ENCODE measurements around the gene MFSD12.

Gene MFSD12

DNA sequence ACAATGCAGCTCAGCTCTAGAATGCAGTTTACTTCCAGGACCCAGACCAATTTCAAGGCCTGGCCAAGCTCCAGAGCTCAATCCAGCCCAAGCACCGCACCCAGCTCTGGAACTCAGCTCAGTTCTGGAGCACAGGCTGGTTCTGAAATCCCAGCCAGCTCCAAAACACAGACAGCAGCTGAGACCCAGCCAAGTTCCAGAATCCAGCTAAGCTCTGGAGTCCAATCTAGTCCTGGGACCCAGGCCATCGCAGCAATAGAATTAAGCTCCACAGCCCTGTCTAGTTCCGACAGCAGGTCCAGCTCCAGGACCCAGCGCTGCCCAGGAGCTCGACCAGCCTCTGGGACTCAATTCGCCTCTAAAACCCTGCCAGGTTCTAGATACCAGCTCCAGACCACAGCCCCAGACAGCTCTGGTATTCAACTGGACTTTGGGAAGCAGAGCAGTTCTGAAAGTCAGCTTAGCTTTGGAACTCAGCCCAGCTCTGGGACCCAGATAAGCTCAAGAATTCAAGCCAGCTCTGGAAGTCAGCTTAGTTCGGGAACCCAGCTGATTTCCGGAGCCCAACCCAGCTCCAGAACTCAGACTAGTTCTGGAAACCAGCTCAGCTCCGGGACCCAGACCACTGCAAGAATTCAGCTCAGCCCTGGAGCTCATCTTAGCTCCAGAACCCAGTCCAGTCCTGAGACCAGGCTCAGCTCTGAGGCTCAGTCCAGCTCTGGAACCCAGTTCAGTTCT is 34.7 kb upstream of the MFSD12 start:
- TF ChIP-seq, protein P1, sequence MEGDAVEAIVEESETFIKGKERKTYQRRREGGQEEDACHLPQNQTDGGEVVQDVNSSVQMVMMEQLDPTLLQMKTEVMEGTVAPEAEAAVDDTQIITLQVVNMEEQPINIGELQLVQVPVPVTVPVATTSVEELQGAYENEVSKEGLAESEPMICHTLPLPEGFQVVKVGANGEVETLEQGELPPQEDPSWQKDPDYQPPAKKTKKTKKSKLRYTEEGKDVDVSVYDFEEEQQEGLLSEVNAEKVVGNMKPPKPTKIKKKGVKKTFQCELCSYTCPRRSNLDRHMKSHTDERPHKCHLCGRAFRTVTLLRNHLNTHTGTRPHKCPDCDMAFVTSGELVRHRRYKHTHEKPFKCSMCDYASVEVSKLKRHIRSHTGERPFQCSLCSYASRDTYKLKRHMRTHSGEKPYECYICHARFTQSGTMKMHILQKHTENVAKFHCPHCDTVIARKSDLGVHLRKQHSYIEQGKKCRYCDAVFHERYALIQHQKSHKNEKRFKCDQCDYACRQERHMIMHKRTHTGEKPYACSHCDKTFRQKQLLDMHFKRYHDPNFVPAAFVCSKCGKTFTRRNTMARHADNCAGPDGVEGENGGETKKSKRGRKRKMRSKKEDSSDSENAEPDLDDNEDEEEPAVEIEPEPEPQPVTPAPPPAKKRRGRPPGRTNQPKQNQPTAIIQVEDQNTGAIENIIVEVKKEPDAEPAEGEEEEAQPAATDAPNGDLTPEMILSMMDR (IDR thresholded peaks at IDR 0.05; ENCODE audit: low read depth, low read length): no peak
- H3K4me3 ChIP-seq (ENCODE audit: low read depth, low read length): no peak overlapping the region

DNA sequence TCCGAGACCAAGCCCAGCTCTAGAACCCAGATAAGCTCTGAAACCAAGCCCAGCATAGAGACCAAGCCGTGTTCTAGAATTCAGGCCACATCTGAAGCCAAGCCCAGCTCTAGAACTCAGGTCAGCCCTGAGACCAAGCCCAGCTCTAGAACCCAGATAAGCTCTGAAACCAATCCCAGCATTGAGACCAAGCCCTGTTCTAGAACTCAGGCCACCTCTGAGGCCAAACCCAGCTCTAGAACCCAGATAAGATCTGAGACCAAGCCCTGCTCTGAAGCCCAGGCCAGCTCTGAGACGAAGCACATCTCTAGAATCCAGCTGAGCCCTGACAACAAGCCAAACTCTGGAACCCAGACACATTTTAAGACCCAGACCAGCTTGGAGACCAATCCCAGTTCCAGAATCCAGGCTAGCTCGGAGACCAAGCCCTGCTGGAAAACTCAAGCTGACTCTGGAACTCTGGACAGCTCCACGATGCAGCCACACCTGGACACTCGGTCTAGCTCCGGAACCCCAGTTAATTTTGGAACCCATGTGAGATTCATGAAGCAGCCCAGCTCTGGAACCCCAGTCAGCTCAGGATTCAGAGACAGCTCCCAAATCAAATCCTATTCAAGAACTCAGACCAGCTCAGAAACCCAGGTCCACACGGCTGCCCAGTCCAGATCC is 33.7 kb upstream of the MFSD12 start:
- TF ChIP-seq, protein P1 (IDR thresholded peaks at IDR 0.05; ENCODE audit: low read depth, low read length): no peak
- no peak overlapping the region for H3K4me3 ChIP-seq (ENCODE audit: low read depth, low read length)

DNA sequence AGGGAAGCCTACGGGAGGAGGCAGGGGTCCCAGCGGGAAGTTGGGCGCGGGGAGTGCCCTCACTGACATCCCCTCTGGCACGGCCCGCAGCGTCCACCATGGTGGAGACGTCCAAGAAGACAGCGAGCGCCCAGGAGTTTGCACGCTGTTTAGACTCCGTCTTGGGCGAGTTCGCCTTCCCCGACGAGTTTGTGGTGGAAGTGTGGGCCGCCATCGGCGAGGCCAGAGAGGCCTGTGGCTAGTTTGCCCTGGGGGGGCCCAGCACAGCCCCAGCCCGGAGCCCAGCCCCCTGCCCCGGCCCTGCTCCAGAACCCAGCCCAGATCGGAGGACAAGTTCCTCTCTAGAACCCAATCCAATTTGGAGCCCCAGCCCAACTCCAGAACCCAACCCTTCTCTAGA is 32.6 kb upstream of the MFSD12 start:
- TF ChIP-seq, protein P1 (IDR thresholded peaks at IDR 0.05; ENCODE audit: low read depth, low read length): no peak

DNA sequence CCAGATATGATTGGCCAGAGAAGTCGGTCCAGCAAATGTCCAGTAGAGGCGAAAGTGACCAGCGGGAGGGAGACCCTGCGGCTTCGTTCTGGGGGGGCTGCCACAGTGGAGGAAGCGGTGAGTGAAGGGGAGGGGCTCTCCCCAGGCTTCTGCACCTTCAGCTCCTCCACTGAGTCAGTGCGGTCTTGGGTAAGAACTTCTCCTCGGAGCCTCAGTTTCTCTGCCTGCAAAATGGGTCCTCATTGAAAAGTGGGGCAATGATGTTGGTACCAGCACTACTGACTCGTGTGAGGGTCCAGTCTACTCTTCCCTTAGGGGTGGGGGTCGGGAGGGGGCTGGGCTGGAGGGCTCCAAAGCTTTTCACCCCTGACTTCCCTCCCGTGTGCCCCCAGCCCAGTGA is 32.1 kb upstream of the MFSD12 start:
- no peak overlapping the region for H3K4me3 ChIP-seq (ENCODE audit: low read depth, low read length)
- TF ChIP-seq, protein P1 (IDR thresholded peaks at IDR 0.05; ENCODE audit: low read depth, low read length): no peak

More for the DNA sequence above, 32.6 kb upstream of the MFSD12 start:
- no peak overlapping the region for H3K4me3 ChIP-seq (ENCODE audit: low read depth, low read length)

DNA sequence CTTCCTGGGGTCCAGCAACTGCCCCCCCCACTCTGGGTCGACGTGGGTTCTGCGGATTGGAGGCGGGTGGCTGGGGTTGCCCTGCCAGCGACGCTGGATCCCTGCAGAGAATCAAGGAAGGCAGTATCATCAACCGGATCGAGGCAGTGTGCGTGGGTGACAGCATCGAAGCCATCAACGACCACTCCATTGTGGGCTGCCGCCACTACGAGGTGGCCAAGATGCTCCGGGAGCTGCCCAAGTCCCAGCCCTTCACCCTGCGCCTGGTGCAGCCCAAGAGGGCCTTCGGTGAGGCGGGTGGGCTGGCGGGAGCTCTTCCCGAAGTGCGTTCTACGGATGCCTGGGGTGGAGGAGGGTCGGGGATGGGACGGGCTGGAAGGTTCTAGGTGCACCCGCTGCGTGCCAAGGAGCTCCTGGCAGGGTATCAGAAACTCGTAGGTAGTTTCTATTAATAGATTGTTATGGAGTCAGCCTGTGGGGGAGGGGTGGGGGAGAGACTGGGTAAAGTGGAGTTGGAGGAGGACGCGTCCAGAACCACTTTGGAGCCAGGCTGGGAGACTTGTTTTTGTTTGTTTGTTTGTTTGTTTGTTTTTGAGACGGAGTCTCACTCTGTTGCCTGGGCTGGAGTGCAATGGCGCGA is 29.4 kb upstream of the MFSD12 start:
- no peak overlapping the region for H3K4me3 ChIP-seq (ENCODE audit: low read depth, low read length)
- TF ChIP-seq, protein P1 (IDR thresholded peaks at IDR 0.05; ENCODE audit: low read depth, low read length): no peak

DNA sequence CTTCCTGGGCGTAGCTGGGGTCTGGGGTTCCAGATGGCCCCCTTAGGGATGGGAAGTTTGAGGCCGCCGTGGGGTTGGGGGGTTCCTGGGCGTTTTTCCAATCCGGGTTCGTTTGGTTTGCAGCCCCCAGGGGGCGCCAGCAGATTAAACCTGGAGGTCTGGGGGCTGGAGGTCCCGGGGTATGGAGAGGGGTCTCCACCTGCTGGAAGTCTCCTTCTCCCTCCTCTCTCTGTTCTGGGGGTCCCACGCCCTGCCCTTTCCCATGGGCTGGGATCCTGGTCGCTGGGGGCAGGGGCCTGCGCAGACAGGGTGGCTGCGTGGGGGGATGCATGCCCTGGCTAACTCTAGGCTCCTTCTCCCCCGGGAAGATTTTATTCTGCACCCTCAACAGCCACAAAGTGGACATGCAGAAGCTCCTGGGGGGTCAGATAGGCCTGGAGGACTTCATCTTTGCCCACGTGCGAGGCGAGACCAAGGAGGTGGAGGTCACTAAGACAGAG is 28.8 kb upstream of the MFSD12 start:
- TF ChIP-seq, protein P1 (IDR thresholded peaks at IDR 0.05; ENCODE audit: low read depth, low read length): peak; percentile 25; the same call in 1 of the 2 replicates
- H3K4me3 ChIP-seq (ENCODE audit: low read depth, low read length): no peak overlapping the region

Data from WI38 (cell line).